GM18505 (cell line): ENCODE results near the gene GRIK3.

Experiments used
- ATAC-seq: cut with Tn5 transposase; IDR thresholded peaks from one replicate; pipeline ENCODE4 v1.9.1; 2021; ENCODE audit not compliant: unreplicated experiment
- POLR2A ChIP-seq: IDR thresholded peaks from 4 replicates; pipeline ENCODE4 v1.6.1; 2011; ENCODE audit warnings: borderline replicate concordance; ENCODE audit not compliant: insufficient read depth, insufficient read length; ENCODE audit errors: extremely low read depth

The GRIK3 gene

DNA sequence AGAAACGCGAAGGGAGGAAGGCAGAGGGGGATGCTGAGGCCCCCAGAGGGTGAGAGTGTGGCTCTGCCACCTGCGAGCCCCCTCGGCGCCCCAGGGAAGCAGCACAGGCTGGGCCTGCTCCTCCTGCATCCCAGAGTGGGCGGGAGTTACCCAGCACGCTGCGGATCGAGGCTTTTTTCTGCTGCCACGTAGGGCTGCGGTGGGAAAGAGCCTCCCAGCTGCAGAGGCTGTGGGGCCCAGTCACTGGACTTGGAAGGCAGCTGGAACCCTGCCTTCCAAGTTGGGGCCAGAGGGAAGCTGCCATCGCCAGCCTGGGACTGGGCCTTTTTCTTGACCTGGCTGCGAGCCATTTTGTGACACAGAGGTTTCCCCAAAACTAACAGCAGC, 2.3 kb upstream of the GRIK3 start:
- no peak for ATAC-seq
- no peak for TF ChIP-seq POLR2A

DNA sequence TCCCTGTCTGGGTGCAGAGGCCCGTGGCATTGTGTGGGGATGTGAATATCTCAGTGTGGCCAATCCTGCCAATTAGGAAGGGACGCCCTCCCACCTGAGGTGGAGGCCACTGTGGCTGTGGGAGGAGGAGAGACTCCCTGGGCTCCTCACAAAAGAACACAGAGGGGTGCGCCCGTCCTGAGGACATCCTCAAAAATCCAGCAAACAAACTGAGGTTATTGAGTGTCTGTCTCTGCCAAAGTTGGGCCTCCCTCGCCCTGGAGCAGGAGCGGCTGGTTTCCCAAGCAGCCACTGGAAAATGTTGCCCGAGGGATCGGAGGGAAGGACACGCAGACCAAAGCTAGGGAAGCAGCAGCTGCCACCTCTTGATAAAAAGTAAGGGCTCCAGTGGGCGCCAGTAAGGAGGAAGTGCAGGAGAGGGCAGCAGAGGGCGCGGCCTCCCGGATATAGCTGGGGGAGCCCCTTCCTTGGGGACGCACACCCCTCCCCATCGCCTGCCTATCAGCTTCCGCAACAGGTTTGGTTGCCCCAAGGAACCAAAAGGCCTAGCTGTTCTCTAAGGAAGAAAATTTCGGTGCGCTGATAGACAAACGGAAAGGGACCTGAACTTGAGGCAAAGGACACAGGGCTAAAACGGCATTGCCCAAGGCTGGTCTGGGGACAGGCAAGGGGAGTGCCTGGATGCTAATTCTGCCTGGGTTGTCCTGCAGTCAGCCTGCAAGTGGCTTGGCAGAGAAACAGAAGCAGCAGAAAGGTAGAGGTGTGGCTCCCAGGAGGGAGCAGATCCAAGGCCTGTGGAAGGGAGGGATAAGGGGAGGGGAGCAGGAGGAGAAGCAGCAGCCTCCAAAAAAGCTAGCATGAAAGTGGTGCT, 1.7 kb upstream of the GRIK3 start:
- ATAC-seq = no peak
- no peak for TF ChIP-seq POLR2A

DNA sequence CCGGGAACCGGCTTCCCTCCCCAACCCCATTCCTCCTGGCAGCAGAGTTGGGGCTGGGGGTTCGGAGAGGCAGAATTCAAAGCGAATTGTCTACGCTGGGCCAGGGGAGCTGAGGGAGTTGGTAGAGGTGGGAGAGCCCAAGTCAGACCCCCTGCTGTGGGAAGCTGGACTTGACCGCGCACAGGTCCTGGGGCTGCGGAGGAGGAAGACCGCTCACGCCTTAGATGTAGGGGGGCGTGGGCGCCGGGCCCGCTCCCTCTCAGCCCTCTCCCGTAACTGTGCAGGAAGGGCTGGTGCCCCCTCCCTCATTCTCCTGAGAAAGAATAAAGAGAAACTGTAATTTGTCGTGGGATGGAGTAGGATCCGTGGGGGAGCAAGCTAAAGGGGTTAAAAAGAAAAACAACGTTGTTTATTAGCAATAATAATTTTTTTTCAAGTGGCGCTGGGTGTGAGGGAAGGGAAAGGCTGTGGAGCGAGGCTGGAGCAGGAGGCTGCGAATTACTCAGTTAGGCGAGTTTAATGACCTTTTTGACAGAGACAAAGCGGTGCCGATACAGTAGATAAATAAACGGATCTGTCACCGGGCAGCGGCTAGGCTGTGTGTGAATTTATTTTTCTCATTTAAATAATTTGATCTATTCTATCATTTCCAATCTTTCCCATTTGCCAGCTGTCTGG, 838 bp upstream of the GRIK3 start:
- TF ChIP-seq POLR2A = no peak
- no peak for ATAC-seq

DNA sequence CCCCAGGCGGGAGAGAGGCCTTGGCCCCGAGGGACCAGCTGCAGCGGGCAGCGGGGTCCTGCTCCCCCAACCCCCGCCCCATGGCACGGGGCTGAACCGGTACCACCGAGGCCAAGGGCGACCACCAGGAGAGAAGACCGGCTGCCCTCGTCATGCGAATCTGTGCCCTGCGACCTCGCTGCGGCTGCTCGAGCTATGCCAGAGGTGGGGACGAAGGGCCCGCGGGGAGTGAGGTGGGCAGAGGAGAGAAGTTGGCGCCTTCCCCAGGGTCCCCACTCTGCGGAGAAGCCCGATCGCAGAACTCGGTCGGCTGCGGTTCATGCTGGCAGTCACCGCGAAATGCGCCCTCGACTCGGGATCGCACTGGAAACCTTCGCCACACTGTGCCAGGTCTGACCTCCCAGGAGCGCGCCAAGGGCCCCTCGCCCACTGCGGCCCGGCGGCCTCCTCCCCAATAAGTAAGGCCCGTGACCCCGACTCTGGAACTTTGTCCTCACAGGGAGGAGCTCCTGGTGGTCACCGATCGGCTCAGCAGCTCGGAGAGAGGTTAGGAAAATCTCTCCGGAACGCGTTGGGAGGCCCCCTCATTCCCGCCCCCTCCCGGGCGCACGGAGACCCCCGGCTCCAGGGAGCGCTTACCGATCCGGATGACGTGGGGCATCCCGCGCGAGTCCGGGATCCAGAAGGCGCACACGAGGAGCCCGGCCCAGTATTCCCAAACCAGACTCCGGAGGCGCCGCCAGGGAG, 787 bp downstream of the GRIK3 start:
- no peak for TF ChIP-seq POLR2A
- ATAC-seq = no peak

DNA sequence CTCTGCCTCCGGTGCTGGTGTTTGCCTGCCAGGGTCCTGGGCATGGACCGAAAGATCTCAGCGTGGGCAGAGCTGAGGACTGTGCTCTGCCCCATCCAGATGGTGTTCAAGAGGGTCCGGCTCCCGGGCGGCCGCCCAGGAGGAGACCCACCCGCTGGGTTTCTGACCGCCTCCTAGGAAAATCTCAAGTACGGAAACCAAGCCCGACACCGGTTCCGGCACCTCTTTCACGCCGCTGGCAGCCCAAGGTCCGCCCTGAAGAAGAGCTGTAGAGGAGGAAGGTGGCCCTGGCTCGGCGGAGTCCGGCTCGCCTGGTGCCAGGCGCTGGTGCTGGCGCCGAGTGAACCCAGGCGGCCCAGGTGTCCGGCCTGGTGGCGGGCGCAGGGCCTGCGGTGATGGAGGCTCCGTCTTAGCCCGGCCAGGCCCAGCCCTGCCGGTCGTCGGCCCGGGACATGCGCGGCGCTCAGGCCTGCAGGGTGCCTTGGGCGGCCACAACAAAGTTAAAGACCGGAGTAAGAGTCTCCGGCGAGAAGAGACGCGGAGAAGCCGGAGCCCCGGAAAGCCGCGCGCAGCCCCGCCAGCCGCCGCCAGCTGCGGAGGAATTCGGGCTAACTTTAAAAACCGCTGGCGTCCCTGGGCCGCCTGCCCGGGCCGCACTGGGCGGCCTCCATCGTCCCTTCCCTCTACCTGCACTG, 1.5 kb downstream of the GRIK3 start:
- no peak for ATAC-seq
- TF ChIP-seq POLR2A = no peak

DNA sequence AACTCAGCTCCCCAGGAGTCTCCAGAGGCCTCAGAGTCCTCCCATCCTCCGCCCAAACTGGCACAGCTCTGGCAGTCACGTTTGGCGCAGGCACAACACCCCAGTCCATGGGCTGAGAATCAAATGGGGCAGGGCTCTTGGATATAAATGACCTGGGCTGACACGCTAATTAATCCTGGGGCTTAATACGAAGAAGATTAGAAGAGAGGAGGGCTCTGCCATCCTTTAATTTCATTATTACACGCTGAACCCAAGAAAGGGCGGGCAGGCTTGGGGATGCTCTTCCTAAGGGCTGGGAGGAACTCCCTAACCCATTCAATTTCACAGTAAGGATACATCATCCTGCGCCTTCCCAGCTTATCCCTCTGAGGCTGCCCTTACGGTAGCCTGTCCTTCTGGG, 2.4 kb downstream of the GRIK3 start:
- no peak for TF ChIP-seq POLR2A
- no peak for ATAC-seq

DNA sequence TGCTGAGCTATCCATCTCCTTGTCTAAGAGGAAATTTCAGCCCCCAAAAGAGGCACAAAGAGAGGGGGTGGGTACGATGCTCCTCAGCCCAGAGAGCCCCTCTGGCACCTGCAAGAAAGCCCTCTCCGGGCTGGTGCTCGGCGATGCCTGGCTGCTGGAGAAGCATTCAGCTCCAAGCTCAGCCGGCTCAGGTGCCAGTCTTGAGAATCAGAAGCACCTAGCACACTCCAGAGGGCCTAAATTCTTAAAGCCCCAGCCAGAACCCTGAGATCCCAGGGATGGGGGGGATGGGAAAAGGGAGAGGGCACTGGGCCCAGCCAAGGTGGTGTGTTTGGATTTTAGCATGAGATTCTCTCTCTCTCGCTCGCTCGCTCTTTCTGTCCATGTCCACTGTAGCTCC, 2.9 kb downstream of the GRIK3 start:
- no peak for ATAC-seq
- TF ChIP-seq POLR2A = no peak

DNA sequence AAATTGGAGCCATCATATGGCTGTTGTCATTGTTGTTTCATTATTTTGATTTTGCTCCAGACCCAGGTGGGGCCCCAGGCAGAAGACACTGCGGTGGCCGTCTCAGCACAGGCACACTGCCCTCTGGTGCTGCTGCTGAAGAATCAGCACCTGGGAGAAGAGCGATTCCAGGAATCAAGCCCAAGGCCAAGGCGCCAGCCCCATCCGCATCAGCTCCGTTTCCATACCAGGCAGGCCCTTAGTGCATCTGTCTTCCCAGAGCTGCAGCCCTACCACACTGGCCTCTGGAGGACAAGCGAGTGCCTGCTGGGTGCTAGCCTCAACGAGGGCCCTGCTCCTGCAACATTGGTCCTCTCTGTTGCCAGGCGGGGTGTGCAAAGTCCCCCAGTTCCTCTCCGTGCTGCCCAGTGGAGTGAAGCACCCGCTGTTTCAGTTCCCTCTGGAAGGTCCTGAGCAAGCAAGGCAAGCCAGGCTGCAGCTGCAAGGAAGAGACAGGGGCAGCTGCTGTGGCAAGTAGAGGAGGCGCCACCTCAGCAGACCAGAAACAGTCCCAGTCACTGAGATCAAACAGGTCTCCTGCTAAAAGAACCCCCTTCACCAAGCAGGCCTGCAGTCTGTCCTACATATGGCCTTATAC, 5.2 kb downstream of the GRIK3 start:
- no peak for ATAC-seq
- no peak for TF ChIP-seq POLR2A

DNA sequence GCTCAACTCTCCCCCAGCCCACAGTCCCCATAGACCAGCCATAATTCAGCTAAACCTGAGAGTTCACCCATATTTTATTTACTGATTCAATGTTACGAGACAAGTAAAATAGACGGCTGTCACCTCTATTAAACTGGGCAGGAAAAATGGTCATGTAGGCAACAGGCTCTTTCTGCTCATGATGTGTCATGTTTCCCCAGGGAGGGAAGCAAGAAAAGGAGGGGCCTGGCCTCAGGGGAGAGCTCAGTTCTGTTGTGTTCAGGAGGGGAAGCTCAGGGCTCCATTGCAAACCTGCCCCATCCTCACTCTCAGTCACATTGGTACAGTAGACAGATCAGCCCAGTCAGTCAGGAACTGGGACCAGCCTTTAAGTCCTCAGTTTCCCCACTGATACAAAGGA, 12.8 kb downstream of the GRIK3 start:
- ATAC-seq = no peak
- no peak for TF ChIP-seq POLR2A

DNA sequence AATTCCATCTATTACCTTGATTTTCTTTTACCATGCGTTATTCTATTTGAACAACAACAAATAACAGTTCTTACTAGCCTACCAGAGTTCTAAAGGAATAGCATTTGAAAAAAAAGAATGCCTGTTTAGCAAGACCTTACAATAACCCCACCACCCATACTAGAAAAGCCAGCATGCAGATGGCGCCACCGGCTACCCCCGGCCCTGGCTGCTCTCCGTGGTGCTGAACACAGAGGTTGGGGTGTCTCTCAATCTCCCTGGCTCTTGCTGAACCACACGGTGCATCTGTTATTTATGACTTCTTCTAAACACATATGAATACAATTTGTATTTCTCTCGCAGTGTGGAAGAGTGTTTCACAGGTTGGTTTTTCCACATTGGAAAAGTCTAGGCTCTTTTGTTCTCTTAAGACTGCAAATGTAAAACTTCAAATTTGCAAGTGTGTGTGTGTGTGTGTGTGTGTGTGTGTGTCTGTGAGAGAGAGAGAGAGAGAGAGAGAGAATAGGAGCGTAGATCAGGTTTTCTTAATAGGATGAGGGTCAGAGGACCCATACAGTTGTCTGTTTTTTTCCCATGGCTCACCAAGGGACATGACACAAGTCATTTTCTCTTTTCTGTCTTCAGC, 13.6 kb downstream of the GRIK3 start:
- TF ChIP-seq POLR2A = no peak
- no peak for ATAC-seq

DNA sequence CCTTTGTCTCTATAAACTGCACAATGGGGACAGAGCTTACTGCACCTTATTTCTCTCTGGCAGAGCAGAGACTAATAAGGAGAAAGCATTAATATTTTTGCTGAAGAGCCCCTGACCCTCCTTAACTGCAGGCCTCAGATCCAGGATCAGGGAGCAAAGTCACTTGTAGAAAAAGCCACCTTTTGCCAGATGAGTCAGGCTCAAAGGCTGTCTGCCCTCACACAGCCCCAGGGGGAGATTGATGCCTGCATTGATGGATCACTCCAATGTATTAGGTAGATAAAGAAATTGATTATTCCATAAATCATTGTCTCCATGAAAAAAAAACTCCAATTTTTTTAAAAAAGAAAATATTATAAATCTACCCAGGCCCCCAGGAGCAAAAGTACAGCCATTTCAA, 15.8 kb downstream of the GRIK3 start:
- TF ChIP-seq POLR2A = no peak
- no peak for ATAC-seq

DNA sequence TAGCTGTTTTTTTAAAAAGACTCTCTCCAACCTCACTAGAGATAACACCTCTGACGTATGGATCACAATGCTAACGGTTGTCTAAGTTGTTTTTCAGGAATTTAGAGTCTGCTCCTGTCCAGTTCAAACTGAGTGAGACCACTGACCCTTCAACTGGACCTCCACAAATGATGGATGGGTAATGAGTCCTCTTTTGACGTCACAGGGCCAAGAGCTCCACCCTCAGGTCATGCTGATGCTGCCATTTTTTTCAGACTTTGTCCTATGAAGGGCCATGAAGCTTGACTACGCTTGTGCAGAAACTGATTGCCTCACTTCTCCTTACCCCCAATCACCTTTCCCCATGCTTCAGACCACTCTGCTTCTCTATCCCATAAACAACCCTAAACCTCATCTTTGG, 16.6 kb downstream of the GRIK3 start:
- no peak for ATAC-seq
- TF ChIP-seq POLR2A = no peak
